ENCODE results near the gene GRID1. TPM values are rescaled to one million over a fixed set of nuclear protein-coding genes. Genes with fewer than 3 reads are reported as not detected.

Gene GRID1
- polyA plus RNA-seq, 1 of the 3 experiments (the other 2 are of a cell fraction), result 0.13 TPM

- Histone ChIP-seq H3K9me3 (no peaks in the 10 kb centered on the region), H3K4me1 (ENCODE audit: control insufficient read depth in 1 of 2, insufficient read depth in 2 of 2, low read depth in 1 of 2, low read length in 1 of 2) (no peaks in the 10 kb centered on the region), H2AFZ (ENCODE audit: low read depth) (no peak overlapping the region), H4K20me1 (ENCODE audit: insufficient read depth) (no peaks in the 10 kb centered on the region), H3K79me2 (ENCODE audit: insufficient read depth) (no peaks in the 10 kb centered on the region), H3K9ac (no peak overlapping the region), H3K27ac (ENCODE audit: low read depth in 2 of 2, low read length in 1 of 2) (no peak overlapping the region), H3F3A (replicated peaks; ENCODE audit: insufficient read depth) (no peaks in the 10 kb centered on the region), H3K4me2 (no peak overlapping the region), H3K27me3 (ENCODE audit: insufficient read depth) (no peaks in the 10 kb centered on the region), H3K9me2 (no peaks in the 10 kb centered on the region), H3K36me3 (replicated peaks in 1 of 2; ENCODE audit: control insufficient read depth in 1 of 2, insufficient read depth in 2 of 2, low read length in 1 of 2) (no peaks in the 10 kb centered on the region), H3K4me3 (ENCODE audit: low read depth in 2 of 2, low read length in 1 of 2) (no peak overlapping the region)
- ChIA-PET POLR2A (no interaction called here), CTCF (interaction anchor here (1.5 kb wide), 1 partner anchor 10 kb away, joined by 4 read pairs; no protein-coding TSS in a partner anchor)
- 48% methylated on average over 3 of the region's 3 CpGs for WGBS (ENCODE audit: low lambda C conversion rate)
- TF ChIP-seq YY1 (IDR thresholded peaks at IDR 0.05; ENCODE audit: low read depth) (no peak), REST (IDR thresholded peaks at IDR 0.05; ENCODE audit: low read depth, low read length) (no peak), RXRA (IDR thresholded peaks at IDR 0.05; ENCODE audit: borderline replicate concordance, low read depth) (no peak), RCOR1 (IDR thresholded peaks at IDR 0.05; ENCODE audit: low read length) (no peak), EZH2phosphoT487 (IDR thresholded peaks at IDR 0.05; ENCODE audit: borderline replicate concordance, low read depth) (no peak), MEF2A (IDR thresholded peaks at IDR 0.05; ENCODE audit: borderline replicate concordance, low read depth) (no peak), IRF3 (IDR thresholded peaks at IDR 0.05; ENCODE audit: low read depth, low read length) (no peak), CTCF (IDR thresholded peaks at IDR 0.05) (no peak), GATA2 (CRISPR knock-in tag; IDR thresholded peaks at IDR 0.05) (no peak), ELF1 (IDR thresholded peaks at IDR 0.05) (no peak), CHD2 (IDR thresholded peaks at IDR 0.05; ENCODE audit: low read length, partially characterized antibody) (no peak), NRF1 (IDR thresholded peaks at IDR 0.05; ENCODE audit: low read depth, low read length) (no peak), USF2 (IDR thresholded peaks at IDR 0.05; ENCODE audit: borderline replicate concordance, low read depth, low read length) (no peak), FOXM1 (IDR thresholded peaks at IDR 0.05; ENCODE audit: low read depth) (no peak), EP300 (IDR thresholded peaks at IDR 0.05; ENCODE audit: borderline replicate concordance in 1 of 2, low read depth in 1 of 2, low read length in 1 of 2) (no peak), TEAD4 (IDR thresholded peaks at IDR 0.05; ENCODE audit: borderline replicate concordance, insufficient read depth) (no peak)
- DNase-seq, result no peak
Observed at GRCh38 chr10:85612378-85612775, 754.2 kb downstream of the GRID1 start.
